K562 (cell line): ENCODE data around the gene CDK14.

Experiments used
- ESRRB ChIP-seq: fragments of 250-450 bp; sonication (Bioruptor Pico); IDR thresholded peaks from 2 replicates; pipeline ENCODE4 v1.5.0; 2020; ENCODE audit warnings: mild to moderate bottlenecking, moderate library complexity, borderline replicate concordance
- FOXA3 ChIP-seq, 2 experiments: fragments of 450-650 bp in 1 of 2; sonication (generic) in 1 of 2; formaldehyde crosslinking; IDR thresholded peaks in 1 of 2; conservative IDR thresholded peaks in 1 of 2; 2 replicates each; pipeline versions ENCODE4 v1.4.0 to v1.8.0; 2020 to 2022; ENCODE audit warnings: mild to moderate bottlenecking in 2 of 2, missing genetic modification reagents in 1 of 2
- POLR2AphosphoS5 ChIP-seq: IDR thresholded peaks from 2 replicates; pipeline ENCODE4 v1.6.1; 2011; ENCODE audit warnings: mild to moderate bottlenecking, low read depth, low read length, moderate library complexity; ENCODE audit not compliant: control insufficient read depth, insufficient read depth
- REST ChIP-seq, 2 experiments: fragments of 450-650 bp; formaldehyde crosslinking in 1 of 2; IDR thresholded peaks; 2 replicates each; pipeline versions ENCODE4 v1.4.0 to v1.6.1; 2014 to 2020; ENCODE audit warnings: mild to moderate bottlenecking in 2 of 2, borderline replicate concordance in 1 of 2, low read depth in 1 of 2
- SAP30 ChIP-seq: fragments of 200-600 bp; sonication (generic); IDR thresholded peaks from 2 replicates; pipeline ENCODE4 v1.6.1; 2012; ENCODE audit warnings: borderline replicate concordance, low read depth, mild to moderate bottlenecking, moderate library complexity, low read length, control low read depth, inconsistent platforms; ENCODE audit not compliant: insufficient read depth, poor library complexity, severe bottlenecking
- SIN3A ChIP-seq, 2 experiments: fragments of 150-350 bp in 1 of 2; IDR thresholded peaks; 2 replicates each; pipeline ENCODE4 v1.6.1; 2011 to 2016; ENCODE audit warnings: borderline replicate concordance in 2 of 2, low read depth in 2 of 2, low read length in 2 of 2, mild to moderate bottlenecking in 2 of 2, moderate library complexity in 2 of 2; ENCODE audit not compliant: control insufficient read depth in 1 of 2
- SMARCC2 ChIP-seq: fragments of 450-650 bp; IDR thresholded peaks from 2 replicates; pipeline ENCODE4 v1.6.1; 2017; ENCODE audit warnings: antibody characterized with exemption, moderate library complexity, mild to moderate bottlenecking, low read depth
- SNRNP70 ChIP-seq: fragments of 200-400 bp; formaldehyde crosslinking; optimal IDR thresholded peaks from 2 replicates; pipeline ENCODE3; 2017; ENCODE audit warnings: low read depth, low read length
- TARDBP ChIP-seq: fragments of 450-650 bp; IDR thresholded peaks from 2 replicates; pipeline ENCODE4 v1.6.1; 2016
- ZBTB12 ChIP-seq: fragments of 250-450 bp; sonication (Bioruptor Pico); IDR thresholded peaks from 2 replicates; pipeline ENCODE4 v1.4.0; 2020
- TF ChIP-seq, protein P1 (sequence below): fragments of 150-350 bp; IDR thresholded peaks from 2 replicates; pipeline ENCODE4 v1.6.1; 2014; ENCODE audit warnings: low read depth, mild to moderate bottlenecking, low read length, borderline replicate concordance
- TF ChIP-seq, protein P2 (sequence below), 3 experiments: IDR thresholded peaks in 2 of 3; conservative IDR thresholded peaks in 1 of 3; 2 replicates each; pipeline ENCODE4 v1.5.1; 2011 to 2012; ENCODE audit warnings: low read length in 3 of 3, mild to moderate bottlenecking in 3 of 3, control low read depth in 2 of 3, improper control_type of control experiment in 1 of 3, inconsistent platforms in 1 of 3, low read depth in 1 of 3, mixed read lengths in 1 of 3, moderate library complexity in 1 of 3; ENCODE audit not compliant: insufficient read depth in 2 of 3

DNA sequence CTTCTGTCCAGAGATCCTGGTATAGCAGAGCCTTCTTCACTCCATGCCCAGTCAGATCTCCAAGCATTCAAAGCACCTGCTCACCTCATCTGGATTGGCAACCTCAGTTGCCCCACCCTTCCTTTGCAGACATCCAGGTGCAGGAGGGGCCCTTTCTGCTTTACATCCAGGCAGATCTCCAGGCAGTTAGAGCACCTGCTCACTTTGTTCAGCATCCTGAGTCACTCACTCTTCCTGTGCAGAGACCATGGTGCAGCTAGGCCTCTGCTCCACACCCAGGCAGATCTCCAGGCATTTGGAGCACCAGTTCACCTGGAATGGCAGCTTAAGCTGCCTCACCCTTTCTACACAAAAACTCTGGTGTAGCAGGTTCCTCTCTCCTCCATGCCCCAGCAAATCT lies 153.1 kb downstream of the CDK14 start:
- TF ChIP-seq TARDBP (no peak), SIN3A (IDR thresholded peaks at IDR 0.05; ENCODE audit: borderline replicate concordance in 2 of 2, control insufficient read depth in 1 of 2, low read depth in 2 of 2, low read length in 2 of 2) (no peak), SMARCC2 (no peak), REST (IDR thresholded peaks at IDR 0.05; ENCODE audit: borderline replicate concordance) (no peak), REST (CRISPR knock-in tag; IDR thresholded peaks at IDR 0.05; ENCODE audit: low read depth) (no peak), ZBTB12 (CRISPR knock-in tag) (no peak), POLR2AphosphoS5 (no peak), ESRRB (CRISPR knock-in tag) (no peak), SNRNP70 (no peak), SAP30 (no peak), FOXA3 (CRISPR knock-in tag; conservative IDR thresholded peaks at IDR 0.05 in 1 of 2, IDR thresholded peaks at IDR 0.05 in 1 of 2) (no peak)
- TF ChIP-seq, protein P1, sequence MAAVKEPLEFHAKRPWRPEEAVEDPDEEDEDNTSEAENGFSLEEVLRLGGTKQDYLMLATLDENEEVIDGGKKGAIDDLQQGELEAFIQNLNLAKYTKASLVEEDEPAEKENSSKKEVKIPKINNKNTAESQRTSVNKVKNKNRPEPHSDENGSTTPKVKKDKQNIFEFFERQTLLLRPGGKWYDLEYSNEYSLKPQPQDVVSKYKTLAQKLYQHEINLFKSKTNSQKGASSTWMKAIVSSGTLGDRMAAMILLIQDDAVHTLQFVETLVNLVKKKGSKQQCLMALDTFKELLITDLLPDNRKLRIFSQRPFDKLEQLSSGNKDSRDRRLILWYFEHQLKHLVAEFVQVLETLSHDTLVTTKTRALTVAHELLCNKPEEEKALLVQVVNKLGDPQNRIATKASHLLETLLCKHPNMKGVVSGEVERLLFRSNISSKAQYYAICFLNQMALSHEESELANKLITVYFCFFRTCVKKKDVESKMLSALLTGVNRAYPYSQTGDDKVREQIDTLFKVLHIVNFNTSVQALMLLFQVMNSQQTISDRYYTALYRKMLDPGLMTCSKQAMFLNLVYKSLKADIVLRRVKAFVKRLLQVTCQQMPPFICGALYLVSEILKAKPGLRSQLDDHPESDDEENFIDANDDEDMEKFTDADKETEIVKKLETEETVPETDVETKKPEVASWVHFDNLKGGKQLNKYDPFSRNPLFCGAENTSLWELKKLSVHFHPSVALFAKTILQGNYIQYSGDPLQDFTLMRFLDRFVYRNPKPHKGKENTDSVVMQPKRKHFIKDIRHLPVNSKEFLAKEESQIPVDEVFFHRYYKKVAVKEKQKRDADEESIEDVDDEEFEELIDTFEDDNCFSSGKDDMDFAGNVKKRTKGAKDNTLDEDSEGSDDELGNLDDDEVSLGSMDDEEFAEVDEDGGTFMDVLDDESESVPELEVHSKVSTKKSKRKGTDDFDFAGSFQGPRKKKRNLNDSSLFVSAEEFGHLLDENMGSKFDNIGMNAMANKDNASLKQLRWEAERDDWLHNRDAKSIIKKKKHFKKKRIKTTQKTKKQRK, result no peak
- TF ChIP-seq, protein P2, sequence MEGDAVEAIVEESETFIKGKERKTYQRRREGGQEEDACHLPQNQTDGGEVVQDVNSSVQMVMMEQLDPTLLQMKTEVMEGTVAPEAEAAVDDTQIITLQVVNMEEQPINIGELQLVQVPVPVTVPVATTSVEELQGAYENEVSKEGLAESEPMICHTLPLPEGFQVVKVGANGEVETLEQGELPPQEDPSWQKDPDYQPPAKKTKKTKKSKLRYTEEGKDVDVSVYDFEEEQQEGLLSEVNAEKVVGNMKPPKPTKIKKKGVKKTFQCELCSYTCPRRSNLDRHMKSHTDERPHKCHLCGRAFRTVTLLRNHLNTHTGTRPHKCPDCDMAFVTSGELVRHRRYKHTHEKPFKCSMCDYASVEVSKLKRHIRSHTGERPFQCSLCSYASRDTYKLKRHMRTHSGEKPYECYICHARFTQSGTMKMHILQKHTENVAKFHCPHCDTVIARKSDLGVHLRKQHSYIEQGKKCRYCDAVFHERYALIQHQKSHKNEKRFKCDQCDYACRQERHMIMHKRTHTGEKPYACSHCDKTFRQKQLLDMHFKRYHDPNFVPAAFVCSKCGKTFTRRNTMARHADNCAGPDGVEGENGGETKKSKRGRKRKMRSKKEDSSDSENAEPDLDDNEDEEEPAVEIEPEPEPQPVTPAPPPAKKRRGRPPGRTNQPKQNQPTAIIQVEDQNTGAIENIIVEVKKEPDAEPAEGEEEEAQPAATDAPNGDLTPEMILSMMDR (IDR thresholded peaks at IDR 0.05 in 2 of 3, conservative IDR thresholded peaks at IDR 0.05 in 1 of 3; ENCODE audit: insufficient read depth in 2 of 3, low read depth in 1 of 3, low read length in 3 of 3), result no peak
